MM.1S (cell line): ENCODE measurements around the gene ZNF343.
"Not testable (repeated sequence)": the region's sequence is repeated elsewhere in the genome, so short reads cannot be mapped to it uniquely, and the experiment has no call there.

Experiments
- DNase-seq: peaks from one replicate; pipeline ENCODE4 v3.0.0-alpha.2; 2015
- H2AFZ ChIP-seq: fragments of 300-600 bp; sonication (generic); 2 replicates; pipeline ENCODE4 v1.6.0; 2016; ENCODE audit warnings: antibody characterized with exemption, low read length
- H3F3A ChIP-seq: fragments of 300-600 bp; sonication (generic); 2 replicates; pipeline ENCODE4 v1.6.1; 2016; ENCODE audit warnings: mild to moderate bottlenecking, antibody characterized with exemption, low read length, moderate library complexity, mixed read lengths; ENCODE audit not compliant: insufficient read depth
- H3K27ac ChIP-seq: fragments of 300-600 bp; sonication (generic); 2 replicates; pipeline ENCODE4 v1.5.1; 2016; ENCODE audit warnings: mild to moderate bottlenecking, low read length
- H3K27me3 ChIP-seq: fragments of 300-600 bp; sonication (generic); replicated peaks from 2 replicates; pipeline ENCODE4 v1.6.0; 2016; ENCODE audit warnings: low read length; ENCODE audit not compliant: insufficient read depth
- H3K36me3 ChIP-seq: fragments of 300-600 bp; sonication (generic); replicated peaks from 2 replicates; pipeline ENCODE4 v1.6.1; 2016; ENCODE audit warnings: mild to moderate bottlenecking, low read length, mixed read lengths; ENCODE audit not compliant: insufficient read depth
- H3K4me1 ChIP-seq: fragments of 300-600 bp; sonication (generic); 2 replicates; pipeline ENCODE4 v1.6.1; 2016; ENCODE audit warnings: low read length, mixed read lengths
- H3K4me2 ChIP-seq: fragments of 300-600 bp; sonication (generic); 2 replicates; pipeline ENCODE4 v1.6.0; 2016; ENCODE audit warnings: low read depth, low read length
- H3K4me3 ChIP-seq: fragments of 300-600 bp; sonication (generic); 2 replicates; pipeline ENCODE4 v1.5.1; 2016; ENCODE audit warnings: low read length, mixed read lengths
- H3K79me2 ChIP-seq: fragments of 300-600 bp; sonication (generic); 2 replicates; pipeline ENCODE4 v1.6.1; 2016; ENCODE audit warnings: mixed run types, low read length, mixed read lengths
- H3K9ac ChIP-seq: fragments of 300-600 bp; sonication (generic); 2 replicates; pipeline ENCODE4 v1.6.1; 2016; ENCODE audit warnings: low read length, mixed read lengths
- H3K9me2 ChIP-seq: fragments of 300-600 bp; sonication (generic); replicated peaks from 2 replicates; pipeline ENCODE4 v1.6.1; 2016; ENCODE audit warnings: mild to moderate bottlenecking, low read length, mixed read lengths; ENCODE audit not compliant: insufficient read depth
- H3K9me3 ChIP-seq: fragments of 300-600 bp; sonication (generic); replicated peaks from 2 replicates; pipeline ENCODE4 v1.6.1; 2016; ENCODE audit warnings: mild to moderate bottlenecking, low read length, mixed read lengths; ENCODE audit not compliant: insufficient read depth
- H4K20me1 ChIP-seq: fragments of 300-600 bp; sonication (generic); 2 replicates; pipeline ENCODE4 v1.6.1; 2016; ENCODE audit warnings: mild to moderate bottlenecking, low read length, moderate library complexity, mixed read lengths; ENCODE audit not compliant: insufficient read depth
- CTCF ChIP-seq: fragments of 300-600 bp; sonication (generic); IDR thresholded peaks from 2 replicates; pipeline ENCODE4 v1.5.1; 2016; ENCODE audit warnings: antibody characterized with exemption, low read length, mixed read lengths
- EZH2 ChIP-seq: fragments of 300-600 bp; sonication (generic); optimal IDR thresholded peaks from 2 replicates; pipeline ENCODE3; 2017; ENCODE audit warnings: low read depth, mild to moderate bottlenecking, antibody characterized with exemption, low read length, mixed read lengths
- EZH2phosphoT487 ChIP-seq: fragments of 300-600 bp; sonication (generic); IDR thresholded peaks from 2 replicates; pipeline ENCODE4 v1.6.1; 2018; ENCODE audit warnings: antibody characterized with exemption, low read length

Gene ZNF343

GRCh38 chr20:2507464-2507863, 1.3 kb downstream of the ZNF343 start:
- H3K9me2 ChIP-seq, result no peaks in the 10 kb centered on the region
- peak overlapping the region; percentile 87; the same call in 1 of the 2 replicates for H3K4me2 ChIP-seq
- no peaks in the 10 kb centered on the region for H4K20me1 ChIP-seq
- H3K4me3 ChIP-seq, result no peak overlapping the region
- H2AFZ ChIP-seq, result no peak overlapping the region
- H3K4me1 ChIP-seq, result no peaks in the 10 kb centered on the region
- no peak overlapping the region for H3K9ac ChIP-seq
- no peaks in the 10 kb centered on the region for H3K9me3 ChIP-seq
- peaks cover 13% of the 10 kb centered on the region for H3K79me2 ChIP-seq
- TF ChIP-seq CTCF, result no peak
- TF ChIP-seq EZH2, result no peak
- TF ChIP-seq EZH2phosphoT487, result no peak
- H3K27ac ChIP-seq, result no peak overlapping the region
- H3F3A ChIP-seq, result no peaks in the 10 kb centered on the region
- DNase-seq, result no peak
- H3K27me3 ChIP-seq, result no peaks in the 10 kb centered on the region
- H3K36me3 ChIP-seq, result no peaks in the 10 kb centered on the region

- H3K4me2 ChIP-seq, DNase-seq, H2AFZ ChIP-seq, H3K4me3 ChIP-seq, H4K20me1 ChIP-seq, H3K9me2 ChIP-seq, H3K27me3 ChIP-seq, H3K27ac ChIP-seq, H3K36me3 ChIP-seq, H3K9ac ChIP-seq, H3K4me1 ChIP-seq, H3K9me3 ChIP-seq, H3F3A ChIP-seq: not testable (repeated sequence)
- H3K79me2 ChIP-seq, result peaks cover 13% of the 10 kb centered on the region
Observed at GRCh38 chr20:2506426-2506825, 2.3 kb downstream of the ZNF343 start.

- H3K9me3 ChIP-seq, H3K27me3 ChIP-seq, DNase-seq, H3K4me1 ChIP-seq, H3F3A ChIP-seq, H3K4me3 ChIP-seq, H3K27ac ChIP-seq, H2AFZ ChIP-seq, H3K4me2 ChIP-seq, H3K9me2 ChIP-seq, H3K36me3 ChIP-seq, H3K9ac ChIP-seq, H4K20me1 ChIP-seq: not testable (repeated sequence)
- H3K79me2 ChIP-seq, result peaks cover 13% of the 10 kb centered on the region
Observed at GRCh38 chr20:2504803-2505202, 3.9 kb downstream of the ZNF343 start.

- H3K9ac ChIP-seq, H3K36me3 ChIP-seq, H4K20me1 ChIP-seq, H2AFZ ChIP-seq, H3K27ac ChIP-seq, H3K4me3 ChIP-seq, H3K27me3 ChIP-seq, H3F3A ChIP-seq, H3K79me2 ChIP-seq, H3K9me2 ChIP-seq, H3K4me2 ChIP-seq, H3K4me1 ChIP-seq, DNase-seq, H3K9me3 ChIP-seq: not testable (repeated sequence)
Observed at GRCh38 chr20:2502808-2503384, 5.8 kb downstream of the ZNF343 start.

GRCh38 chr20:2485661-2486060, 23.1 kb downstream of the ZNF343 start:
- Histone ChIP-seq H3K4me3 (no peak overlapping the region), H3K36me3 (no peaks in the 10 kb centered on the region), H3K9me3 (no peaks in the 10 kb centered on the region), H3K4me1 (no peaks in the 10 kb centered on the region), H3K79me2 (no peaks in the 10 kb centered on the region), H3K4me2 (no peak overlapping the region), H3F3A (no peaks in the 10 kb centered on the region), H3K27me3 (no peaks in the 10 kb centered on the region), H3K9me2 (no peaks in the 10 kb centered on the region), H3K9ac (no peak overlapping the region), H4K20me1 (no peaks in the 10 kb centered on the region), H3K27ac (no peak overlapping the region), H2AFZ (no peak overlapping the region)
- no peak for TF ChIP-seq CTCF
- TF ChIP-seq EZH2, result no peak
- TF ChIP-seq EZH2phosphoT487, result no peak
- DNase-seq, result no peak
